Activated CD4-positive, alpha-beta T cell treated with anti-CD3 and anti-CD28 coated beads, Interleukin-2, Interleukin-4, amounts not matched to agents 100 ng/mL and 50 ng/mL, durations not matched to agents 16 hours and 8 hours (primary cell): ENCODE results near the gene FKBP8.
A peak's percentile ranks its signal among the peaks of the same experiment; 100 is the strongest.
"Not testable (repeated sequence)": the region's sequence is repeated elsewhere in the genome, so short reads cannot be mapped to it uniquely, and the experiment has no call there.

Source experiments
- DNase-seq: peaks from one replicate; pipeline ENCODE4 v3.0.0-alpha.2; 2020; ENCODE audit warnings: low spot score

FKBP8 gene

GRCh38 chr19:18558604-18559003 lies 15.2 kb upstream of the FKBP8 start:
- no peak for DNase-seq

- no peak for DNase-seq
Observed at GRCh38 chr19:18558202-18558555, 14.8 kb upstream of the FKBP8 start.

- peak; percentile 99 for DNase-seq
Observed at GRCh38 chr19:18557411-18558201, 14.2 kb upstream of the FKBP8 start, which contains the start of gene KXD1. Gene KXD1 (plus strand): TSS chr19:18557870. CDS start chr19:18562057, 4,187 bp downstream.

- no peak for DNase-seq
Observed at GRCh38 chr19:18551631-18552030, 8.3 kb upstream of the FKBP8 start.

GRCh38 chr19:18543814-18544475 lies 572 bp upstream of the FKBP8 start:
- DNase-seq: peak; percentile 90

GRCh38 chr19:18541992-18542940 lies 1.1 kb downstream of the FKBP8 start:
- no peak for DNase-seq

GRCh38 chr19:18541258-18541991 lies 1.9 kb downstream of the FKBP8 start:
- no peak for DNase-seq

GRCh38 chr19:18540200-18540599 lies 3.2 kb downstream of the FKBP8 start:
- not testable (repeated sequence) for DNase-seq

GRCh38 chr19:18539372-18539771 lies 4.0 kb downstream of the FKBP8 start:
- DNase-seq: no peak

GRCh38 chr19:18538115-18538514 lies 5.3 kb downstream of the FKBP8 start:
- no peak for DNase-seq

- DNase-seq: no peak
Observed at GRCh38 chr19:18537431-18537830, 5.9 kb downstream of the FKBP8 start.

- DNase-seq: no peak
Observed at GRCh38 chr19:18536475-18536874, 6.9 kb downstream of the FKBP8 start.

GRCh38 chr19:18533058-18533457 lies 10.3 kb downstream of the FKBP8 start:
- no peak for DNase-seq

GRCh38 chr19:18532168-18532890 lies 11.0 kb downstream of the FKBP8 start:
- DNase-seq: no peak

GRCh38 chr19:18531485-18531884 lies 11.9 kb downstream of the FKBP8 start:
- DNase-seq: no peak

- DNase-seq: no peak
Observed at GRCh38 chr19:18529782-18530181, 13.6 kb downstream of the FKBP8 start.

- no peak for DNase-seq
Observed at GRCh38 chr19:18526316-18526715, 17.1 kb downstream of the FKBP8 start.

GRCh38 chr19:18523841-18524240 lies 19.5 kb downstream of the FKBP8 start:
- no peak for DNase-seq

- DNase-seq: not testable (repeated sequence)
Observed at GRCh38 chr19:18522862-18523440, 20.4 kb downstream of the FKBP8 start.

- DNase-seq: peak; percentile 100
Observed at GRCh38 chr19:18522124-18522861, 21.1 kb downstream of the FKBP8 start.
